HepG2 (cell line): ENCODE measurements around the gene C2CD3. TPM values are rescaled to one million over a fixed set of nuclear protein-coding genes. Genes with fewer than 3 reads are reported as not detected.

Source experiments
- DR1 ChIP-seq: sonication (generic); formaldehyde crosslinking; IDR thresholded peaks from 2 replicates; pipeline ENCODE4 v1.8.0; 2021; ENCODE audit warnings: mild to moderate bottlenecking, missing genetic modification reagents, inconsistent platforms
- HNRNPK ChIP-seq: fragments of 200-400 bp; formaldehyde crosslinking; IDR thresholded peaks from 2 replicates; pipeline ENCODE4 v1.6.1; 2018; ENCODE audit warnings: low read length, low read depth, moderate library complexity, mild to moderate bottlenecking; ENCODE audit not compliant: poor library complexity, severe bottlenecking
- NKX3-1 ChIP-seq: sonication (generic); formaldehyde crosslinking; IDR thresholded peaks from 2 replicates; pipeline ENCODE4 v1.5.0; 2020; ENCODE audit warnings: missing genetic modification reagents
- NR2C2 ChIP-seq: sonication (generic); formaldehyde crosslinking; IDR thresholded peaks from 2 replicates; pipeline ENCODE4 v1.4.0; 2020; ENCODE audit warnings: missing genetic modification reagents, mild to moderate bottlenecking, moderate library complexity, borderline replicate concordance
- PLRG1 ChIP-seq: fragments of 450-650 bp; conservative IDR thresholded peaks from 2 replicates; pipeline ENCODE4 v1.6.1; 2016
- XBP1 ChIP-seq: sonication (generic); formaldehyde crosslinking; IDR thresholded peaks from 2 replicates; pipeline ENCODE4 v1.5.0; 2020; ENCODE audit warnings: missing genetic modification reagents
- YY1 ChIP-seq: IDR thresholded peaks from 2 replicates; pipeline ENCODE4 v1.6.1; 2011; ENCODE audit warnings: low read length, low read depth, moderate library complexity, mild to moderate bottlenecking; ENCODE audit not compliant: insufficient read depth, insufficient replicate concordance
- ZFP90 ChIP-seq: sonication (generic); formaldehyde crosslinking; IDR thresholded peaks from 2 replicates; pipeline ENCODE4 v1.8.0; 2022; ENCODE audit warnings: missing genetic modification reagents, mild to moderate bottlenecking, inconsistent platforms, borderline replicate concordance
- ZNF232 ChIP-seq: sonication (generic); formaldehyde crosslinking; IDR thresholded peaks from 2 replicates; pipeline ENCODE4 v1.4.0; 2020; ENCODE audit warnings: missing genetic modification reagents, borderline replicate concordance
- ZNF563 ChIP-seq: sonication (generic); formaldehyde crosslinking; IDR thresholded peaks from 2 replicates; pipeline ENCODE4 v1.8.0; 2022; ENCODE audit warnings: mild to moderate bottlenecking, moderate library complexity, missing genetic modification reagents
- ZNF570 ChIP-seq: sonication (generic); formaldehyde crosslinking; IDR thresholded peaks from 2 replicates; pipeline ENCODE4 v1.4.0; 2020; ENCODE audit warnings: mild to moderate bottlenecking, missing genetic modification reagents, borderline replicate concordance
- ZNF7 ChIP-seq: IDR thresholded peaks from 2 replicates; pipeline ENCODE4 v1.6.1; 2016; ENCODE audit warnings: missing biosample characterization, missing genetic modification reagents
- ZNF781 ChIP-seq: sonication (generic); formaldehyde crosslinking; IDR thresholded peaks from 2 replicates; pipeline ENCODE4 v1.5.1; 2020; ENCODE audit warnings: borderline replicate concordance, mild to moderate bottlenecking, missing genetic modification reagents; ENCODE audit errors: not compliant biosample characterization
- polyA plus RNA-seq, 8 experiments: library from polyadenylated mRNA; depleted of rRNA in 3 of 8; stranded (reverse) in 7 of 8; unstranded in 1 of 8; fragments of >200 nt; fragmentation: Illumina TruSeq in 4 of 8; extraction: Trizol in 4 of 8; gene quantifications; 2 replicates each; pipeline versions ENCODE4 v1.2.1 to v1.2.3, GENCODE V29; 2011 to 2016; ENCODE audit warnings: low read depth in 4 of 8, missing spikeins in 1 of 8, mixed read lengths in 1 of 8; ENCODE audit not compliant: insufficient read depth in 1 of 8
- total RNA-seq, 5 experiments: library from RNA; depleted of rRNA; stranded (reverse); fragments of >200 nt; fragmentation: Illumina TruSeq; extraction: Trizol; gene quantifications; 2 replicates each; pipeline ENCODE4 v1.2.3, GENCODE V29; 2016; ENCODE audit warnings: low read depth in 1 of 5
- TF ChIP-seq, protein P1 (sequence below): sonication (generic); formaldehyde crosslinking; IDR thresholded peaks from 2 replicates; pipeline ENCODE4 v1.8.0; 2022; ENCODE audit warnings: low read depth, missing genetic modification reagents
- TF ChIP-seq, protein P2 (sequence below): sonication (generic); formaldehyde crosslinking; IDR thresholded peaks from 2 replicates; pipeline ENCODE4 v1.4.0; 2020; ENCODE audit warnings: missing genetic modification reagents, borderline replicate concordance
- TF ChIP-seq, protein P3 (sequence below): IDR thresholded peaks from 2 replicates; pipeline ENCODE4 v1.6.1; 2016; ENCODE audit warnings: control low read depth
- TF ChIP-seq, protein P4 (sequence below): sonication (generic); formaldehyde crosslinking; IDR thresholded peaks from 2 replicates; pipeline ENCODE4 v1.4.0; 2020; ENCODE audit warnings: low read depth, mild to moderate bottlenecking, missing genetic modification reagents
- TF ChIP-seq, protein P5 (sequence below): sonication (generic); formaldehyde crosslinking; IDR thresholded peaks from 2 replicates; pipeline ENCODE4 v1.5.0; 2020; ENCODE audit warnings: mild to moderate bottlenecking, missing genetic modification reagents, moderate library complexity

C2CD3 gene
- total and polyA plus RNA-seq, 2 of the 13 experiments (the other 11 are each of a cell fraction or from before 2014, with no cell fraction given): 5.5 to 6.4 TPM

DNA sequence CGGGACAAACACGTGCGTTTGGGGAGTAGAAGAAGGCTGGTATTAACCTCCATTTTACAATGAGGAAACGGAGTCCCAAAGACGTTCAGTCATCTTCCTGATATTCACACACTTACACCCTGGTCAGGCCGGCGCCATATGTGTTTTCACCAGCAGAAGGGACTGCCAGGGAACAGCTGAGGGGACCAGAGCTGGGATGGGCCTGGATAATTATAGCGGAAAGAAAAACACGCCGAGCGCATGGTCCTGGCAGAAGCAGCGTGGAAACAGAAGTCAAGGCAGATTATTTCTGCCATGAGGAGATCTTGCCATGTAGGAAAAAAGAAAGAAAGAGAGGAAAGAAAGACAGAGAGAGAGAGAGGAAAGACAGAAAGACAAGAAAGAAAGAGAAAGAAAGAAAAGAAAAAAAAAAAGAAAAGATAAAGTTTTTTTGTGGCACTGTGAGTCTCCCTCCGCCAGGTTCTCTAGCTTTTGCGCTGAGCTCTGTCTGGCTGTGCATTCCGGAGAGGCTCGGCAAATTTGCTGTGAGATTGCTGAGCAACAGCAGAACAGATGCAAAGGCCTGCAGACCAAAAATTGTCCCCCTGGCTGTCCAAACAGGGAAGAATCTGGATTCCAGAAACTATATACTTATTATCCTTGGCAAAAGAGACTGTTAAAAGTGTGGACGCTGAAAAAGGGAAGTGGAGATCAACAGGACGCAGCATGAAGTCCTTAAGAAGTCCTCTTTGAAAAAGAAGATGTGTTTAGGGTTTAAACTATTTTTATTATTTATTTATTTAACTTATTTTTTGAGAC is 186.9 kb downstream of the C2CD3 start (continued):
- TF ChIP-seq ZNF232 (CRISPR knock-in tag): no peak
- TF ChIP-seq, protein P1, sequence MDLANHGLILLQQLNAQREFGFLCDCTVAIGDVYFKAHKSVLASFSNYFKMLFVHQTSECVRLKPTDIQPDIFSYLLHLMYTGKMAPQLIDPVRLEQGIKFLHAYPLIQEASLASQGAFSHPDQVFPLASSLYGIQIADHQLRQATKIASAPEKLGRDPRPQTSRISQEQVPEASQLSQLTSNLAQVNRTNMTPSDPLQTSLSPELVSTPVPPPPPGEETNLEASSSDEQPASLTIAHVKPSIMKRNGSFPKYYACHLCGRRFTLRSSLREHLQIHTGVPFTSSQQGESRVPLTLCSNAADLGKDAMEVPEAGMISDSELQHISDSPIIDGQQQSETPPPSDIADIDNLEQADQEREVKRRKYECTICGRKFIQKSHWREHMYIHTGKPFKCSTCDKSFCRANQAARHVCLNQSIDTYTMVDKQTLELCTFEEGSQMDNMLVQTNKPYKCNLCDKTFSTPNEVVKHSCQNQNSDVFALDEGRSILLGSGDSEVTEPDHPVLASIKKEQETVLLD: no peak
- TF ChIP-seq YY1: no peak
- TF ChIP-seq ZNF570 (CRISPR knock-in tag): 0 out of 2 replicates have a peak, but pooled peaks have one; percentile 8
- 0 out of 2 replicates have a peak, but pooled peaks have one; percentile 28 for TF ChIP-seq ZNF7 (CRISPR knock-in tag)
- TF ChIP-seq HNRNPK: no peak
- TF ChIP-seq NR2C2: peak; percentile 14; the same call in 1 of the 2 replicates
- peak; percentile 14 for TF ChIP-seq ZNF781
- no peak for TF ChIP-seq PLRG1
- TF ChIP-seq, protein P2, sequence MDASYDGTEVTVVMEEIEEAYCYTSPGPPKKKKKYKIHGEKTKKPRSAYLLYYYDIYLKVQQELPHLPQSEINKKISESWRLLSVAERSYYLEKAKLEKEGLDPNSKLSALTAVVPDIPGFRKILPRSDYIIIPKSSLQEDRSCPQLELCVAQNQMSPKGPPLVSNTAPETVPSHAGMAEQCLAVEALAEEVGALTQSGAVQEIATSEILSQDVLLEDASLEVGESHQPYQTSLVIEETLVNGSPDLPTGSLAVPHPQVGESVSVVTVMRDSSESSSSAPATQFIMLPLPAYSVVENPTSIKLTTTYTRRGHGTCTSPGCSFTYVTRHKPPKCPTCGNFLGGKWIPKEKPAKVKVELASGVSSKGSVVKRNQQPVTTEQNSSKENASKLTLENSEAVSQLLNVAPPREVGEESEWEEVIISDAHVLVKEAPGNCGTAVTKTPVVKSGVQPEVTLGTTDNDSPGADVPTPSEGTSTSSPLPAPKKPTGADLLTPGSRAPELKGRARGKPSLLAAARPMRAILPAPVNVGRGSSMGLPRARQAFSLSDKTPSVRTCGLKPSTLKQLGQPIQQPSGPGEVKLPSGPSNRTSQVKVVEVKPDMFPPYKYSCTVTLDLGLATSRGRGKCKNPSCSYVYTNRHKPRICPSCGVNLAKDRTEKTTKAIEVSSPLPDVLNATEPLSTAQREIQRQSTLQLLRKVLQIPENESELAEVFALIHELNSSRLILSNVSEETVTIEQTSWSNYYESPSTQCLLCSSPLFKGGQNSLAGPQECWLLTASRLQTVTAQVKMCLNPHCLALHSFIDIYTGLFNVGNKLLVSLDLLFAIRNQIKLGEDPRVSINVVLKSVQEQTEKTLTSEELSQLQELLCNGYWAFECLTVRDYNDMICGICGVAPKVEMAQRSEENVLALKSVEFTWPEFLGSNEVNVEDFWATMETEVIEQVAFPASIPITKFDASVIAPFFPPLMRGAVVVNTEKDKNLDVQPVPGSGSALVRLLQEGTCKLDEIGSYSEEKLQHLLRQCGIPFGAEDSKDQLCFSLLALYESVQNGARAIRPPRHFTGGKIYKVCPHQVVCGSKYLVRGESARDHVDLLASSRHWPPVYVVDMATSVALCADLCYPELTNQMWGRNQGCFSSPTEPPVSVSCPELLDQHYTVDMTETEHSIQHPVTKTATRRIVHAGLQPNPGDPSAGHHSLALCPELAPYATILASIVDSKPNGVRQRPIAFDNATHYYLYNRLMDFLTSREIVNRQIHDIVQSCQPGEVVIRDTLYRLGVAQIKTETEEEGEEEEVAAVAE (CRISPR knock-in tag): no peak
- TF ChIP-seq NKX3-1 (CRISPR knock-in tag): 0 out of 2 replicates have a peak, but pooled peaks have one; percentile 17
- TF ChIP-seq, protein P3, sequence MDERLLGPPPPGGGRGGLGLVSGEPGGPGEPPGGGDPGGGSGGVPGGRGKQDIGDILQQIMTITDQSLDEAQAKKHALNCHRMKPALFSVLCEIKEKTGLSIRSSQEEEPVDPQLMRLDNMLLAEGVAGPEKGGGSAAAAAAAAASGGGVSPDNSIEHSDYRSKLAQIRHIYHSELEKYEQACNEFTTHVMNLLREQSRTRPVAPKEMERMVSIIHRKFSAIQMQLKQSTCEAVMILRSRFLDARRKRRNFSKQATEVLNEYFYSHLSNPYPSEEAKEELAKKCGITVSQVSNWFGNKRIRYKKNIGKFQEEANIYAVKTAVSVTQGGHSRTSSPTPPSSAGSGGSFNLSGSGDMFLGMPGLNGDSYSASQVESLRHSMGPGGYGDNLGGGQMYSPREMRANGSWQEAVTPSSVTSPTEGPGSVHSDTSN (CRISPR knock-in tag): no peak
- no peak for TF ChIP-seq XBP1 (CRISPR knock-in tag)
- no peak for TF ChIP-seq ZFP90 (CRISPR knock-in tag)
- TF ChIP-seq, protein P4, sequence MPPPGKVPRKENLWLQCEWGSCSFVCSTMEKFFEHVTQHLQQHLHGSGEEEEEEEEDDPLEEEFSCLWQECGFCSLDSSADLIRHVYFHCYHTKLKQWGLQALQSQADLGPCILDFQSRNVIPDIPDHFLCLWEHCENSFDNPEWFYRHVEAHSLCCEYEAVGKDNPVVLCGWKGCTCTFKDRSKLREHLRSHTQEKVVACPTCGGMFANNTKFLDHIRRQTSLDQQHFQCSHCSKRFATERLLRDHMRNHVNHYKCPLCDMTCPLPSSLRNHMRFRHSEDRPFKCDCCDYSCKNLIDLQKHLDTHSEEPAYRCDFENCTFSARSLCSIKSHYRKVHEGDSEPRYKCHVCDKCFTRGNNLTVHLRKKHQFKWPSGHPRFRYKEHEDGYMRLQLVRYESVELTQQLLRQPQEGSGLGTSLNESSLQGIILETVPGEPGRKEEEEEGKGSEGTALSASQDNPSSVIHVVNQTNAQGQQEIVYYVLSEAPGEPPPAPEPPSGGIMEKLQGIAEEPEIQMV (CRISPR knock-in tag): peak; percentile 24; the same call in 1 of the 2 replicates
- TF ChIP-seq, protein P5, sequence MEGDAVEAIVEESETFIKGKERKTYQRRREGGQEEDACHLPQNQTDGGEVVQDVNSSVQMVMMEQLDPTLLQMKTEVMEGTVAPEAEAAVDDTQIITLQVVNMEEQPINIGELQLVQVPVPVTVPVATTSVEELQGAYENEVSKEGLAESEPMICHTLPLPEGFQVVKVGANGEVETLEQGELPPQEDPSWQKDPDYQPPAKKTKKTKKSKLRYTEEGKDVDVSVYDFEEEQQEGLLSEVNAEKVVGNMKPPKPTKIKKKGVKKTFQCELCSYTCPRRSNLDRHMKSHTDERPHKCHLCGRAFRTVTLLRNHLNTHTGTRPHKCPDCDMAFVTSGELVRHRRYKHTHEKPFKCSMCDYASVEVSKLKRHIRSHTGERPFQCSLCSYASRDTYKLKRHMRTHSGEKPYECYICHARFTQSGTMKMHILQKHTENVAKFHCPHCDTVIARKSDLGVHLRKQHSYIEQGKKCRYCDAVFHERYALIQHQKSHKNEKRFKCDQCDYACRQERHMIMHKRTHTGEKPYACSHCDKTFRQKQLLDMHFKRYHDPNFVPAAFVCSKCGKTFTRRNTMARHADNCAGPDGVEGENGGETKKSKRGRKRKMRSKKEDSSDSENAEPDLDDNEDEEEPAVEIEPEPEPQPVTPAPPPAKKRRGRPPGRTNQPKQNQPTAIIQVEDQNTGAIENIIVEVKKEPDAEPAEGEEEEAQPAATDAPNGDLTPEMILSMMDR (CRISPR knock-in tag): no peak
- no peak for TF ChIP-seq DR1
- 0 out of 2 replicates have a peak, but pooled peaks have one; percentile 5 for TF ChIP-seq ZNF563
